Measurements from ENCODE around the gene CYP2A13. TPM values are rescaled to one million over a fixed set of nuclear protein-coding genes. Genes with fewer than 3 reads are reported as not detected.
"Not testable (repeated sequence)": the region's sequence is repeated elsewhere in the genome, so short reads cannot be mapped to it uniquely, and the experiment has no call there.

Gene CYP2A13
- total and polyA plus RNA-seq, 12 donors = not detected

DNA sequence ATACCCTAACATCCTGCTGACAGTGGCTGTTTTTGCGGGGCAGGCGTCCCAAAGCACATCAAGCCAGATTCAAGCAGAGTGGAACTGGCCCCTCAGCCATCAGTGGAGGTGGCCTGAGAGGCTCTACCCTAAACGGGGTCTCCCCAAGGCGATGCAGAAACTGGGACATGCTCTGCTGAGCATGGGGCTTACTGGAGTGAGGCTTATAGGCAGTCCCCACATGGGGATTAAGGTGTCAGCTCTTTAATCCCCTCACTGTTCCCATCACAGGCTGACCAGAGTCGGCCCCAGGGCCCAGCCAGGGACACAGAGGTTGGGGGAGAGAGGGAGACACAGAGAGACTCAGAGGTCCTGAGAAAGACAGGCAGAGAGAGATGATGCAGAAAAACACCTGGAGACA, 42.9 kb downstream of the CYP2A13 start:
- intact Hi-C loops (cut with DNase I) = loop anchor here in 1 of 10 donors (5.0 kb wide), 1 partner anchor 319 kb away; no protein-coding TSS in a partner anchor
- H3K9me3 ChIP-seq = no peaks in the 10 kb centered on the region
- H3K27me3 ChIP-seq = peaks cover 0 to 6% (median 0%) of the 10 kb centered on the region in 7 donors
- H3K27ac ChIP-seq = no peak overlapping the region
- whole genome bisulfite sequencing, 2 donors = 77 to 80% methylated on average over 5 of the region's 5 CpGs
- ATAC-seq (no peak), DNase-seq (no peak)
- TF ChIP-seq, protein P1, sequence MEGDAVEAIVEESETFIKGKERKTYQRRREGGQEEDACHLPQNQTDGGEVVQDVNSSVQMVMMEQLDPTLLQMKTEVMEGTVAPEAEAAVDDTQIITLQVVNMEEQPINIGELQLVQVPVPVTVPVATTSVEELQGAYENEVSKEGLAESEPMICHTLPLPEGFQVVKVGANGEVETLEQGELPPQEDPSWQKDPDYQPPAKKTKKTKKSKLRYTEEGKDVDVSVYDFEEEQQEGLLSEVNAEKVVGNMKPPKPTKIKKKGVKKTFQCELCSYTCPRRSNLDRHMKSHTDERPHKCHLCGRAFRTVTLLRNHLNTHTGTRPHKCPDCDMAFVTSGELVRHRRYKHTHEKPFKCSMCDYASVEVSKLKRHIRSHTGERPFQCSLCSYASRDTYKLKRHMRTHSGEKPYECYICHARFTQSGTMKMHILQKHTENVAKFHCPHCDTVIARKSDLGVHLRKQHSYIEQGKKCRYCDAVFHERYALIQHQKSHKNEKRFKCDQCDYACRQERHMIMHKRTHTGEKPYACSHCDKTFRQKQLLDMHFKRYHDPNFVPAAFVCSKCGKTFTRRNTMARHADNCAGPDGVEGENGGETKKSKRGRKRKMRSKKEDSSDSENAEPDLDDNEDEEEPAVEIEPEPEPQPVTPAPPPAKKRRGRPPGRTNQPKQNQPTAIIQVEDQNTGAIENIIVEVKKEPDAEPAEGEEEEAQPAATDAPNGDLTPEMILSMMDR (IDR thresholded peaks at IDR 0.05) = no peak
- H3K4me3 ChIP-seq = no peak overlapping the region
- H3K36me3 ChIP-seq = no peaks in the 10 kb centered on the region
- H3K4me1 ChIP-seq = peaks cover 0 to 15% (median 5%) of the 10 kb centered on the region in 9 donors

DNA sequence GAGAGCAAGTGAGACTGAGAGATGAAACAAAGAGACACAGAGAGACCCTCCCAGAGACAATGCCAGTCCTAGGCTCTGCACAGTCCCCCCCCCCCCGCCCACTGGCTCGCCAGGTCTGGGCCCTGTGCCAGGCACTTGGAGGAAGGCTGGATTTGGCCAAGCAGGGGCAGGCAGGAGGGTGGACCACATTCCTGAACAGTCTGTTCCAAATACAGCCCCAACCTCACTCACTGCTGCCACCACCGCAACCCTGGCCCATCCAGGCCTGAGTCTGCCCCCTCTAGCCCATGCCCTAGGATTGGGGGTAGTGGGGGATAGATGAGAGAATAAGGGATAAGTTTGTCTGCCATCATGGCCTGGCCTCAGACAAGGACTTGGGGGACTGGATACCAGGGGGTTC, 45.0 kb downstream of the CYP2A13 start:
- no peak for DNase-seq
- 35% methylated on average over 2 to 3 of the region's 3 CpGs for WGBS, 2 donors
- Histone ChIP-seq H3K27ac (no peak overlapping the region), H3K4me3 (no peak overlapping the region), H3K27me3 (peaks cover 0 to 8% (median 0%) of the 10 kb centered on the region in 7 donors), H3K36me3 (no peaks in the 10 kb centered on the region), H3K4me1 (peaks cover 0 to 8% (median 0%) of the 10 kb centered on the region in 9 donors), H3K9me3 (no peaks in the 10 kb centered on the region)
- TF ChIP-seq, protein P1 (IDR thresholded peaks at IDR 0.05) = no peak
- intact Hi-C loops (cut with DNase I) = loop anchor here in 1 of 10 donors (5.0 kb wide), 1 partner anchor 321 kb away; no protein-coding TSS in a partner anchor
- ATAC-seq = peak in 2 of 8 donors; percentile 16 to 29

DNA sequence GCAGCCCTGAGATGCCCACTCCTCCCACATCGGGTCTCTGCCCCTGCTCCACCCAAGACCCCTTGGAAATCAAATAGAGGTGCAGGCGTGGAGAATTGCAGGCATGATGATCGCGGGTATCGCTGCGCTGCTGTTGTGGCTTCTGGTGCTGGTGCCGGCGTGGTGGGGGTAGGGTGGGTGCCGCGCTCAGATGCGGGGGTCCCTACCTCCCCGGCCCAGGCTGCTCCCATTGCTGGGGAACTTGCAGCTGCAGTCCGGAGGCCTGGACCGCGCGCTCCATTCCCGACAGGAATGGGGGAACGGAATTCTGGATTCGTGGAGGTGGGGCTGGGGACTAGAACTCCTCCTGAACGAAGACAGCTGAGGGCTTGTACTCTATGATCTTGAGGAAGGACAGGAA, 46.4 kb downstream of the CYP2A13 start:
- DNase-seq (no peak), ATAC-seq (no peak)
- no peak overlapping the region for H3K27ac ChIP-seq
- H3K4me1 ChIP-seq = peaks cover 0 to 7% (median 0%) of the 10 kb centered on the region in 9 donors
- no peak overlapping the region for H3K4me3 ChIP-seq
- 78 to 83% methylated on average over 20 of the region's 20 CpGs for WGBS, 2 donors
- peaks cover 0 to 8% (median 0%) of the 10 kb centered on the region in 7 donors for H3K27me3 ChIP-seq
- H3K9me3 ChIP-seq = no peaks in the 10 kb centered on the region
- intact Hi-C loops (cut with DNase I) = loop anchor here in 1 of 10 donors (5.0 kb wide), 1 partner anchor 322 kb away; no protein-coding TSS in a partner anchor
- TF ChIP-seq, protein P1 (IDR thresholded peaks at IDR 0.05) = no peak
- H3K36me3 ChIP-seq = no peaks in the 10 kb centered on the region

DNA sequence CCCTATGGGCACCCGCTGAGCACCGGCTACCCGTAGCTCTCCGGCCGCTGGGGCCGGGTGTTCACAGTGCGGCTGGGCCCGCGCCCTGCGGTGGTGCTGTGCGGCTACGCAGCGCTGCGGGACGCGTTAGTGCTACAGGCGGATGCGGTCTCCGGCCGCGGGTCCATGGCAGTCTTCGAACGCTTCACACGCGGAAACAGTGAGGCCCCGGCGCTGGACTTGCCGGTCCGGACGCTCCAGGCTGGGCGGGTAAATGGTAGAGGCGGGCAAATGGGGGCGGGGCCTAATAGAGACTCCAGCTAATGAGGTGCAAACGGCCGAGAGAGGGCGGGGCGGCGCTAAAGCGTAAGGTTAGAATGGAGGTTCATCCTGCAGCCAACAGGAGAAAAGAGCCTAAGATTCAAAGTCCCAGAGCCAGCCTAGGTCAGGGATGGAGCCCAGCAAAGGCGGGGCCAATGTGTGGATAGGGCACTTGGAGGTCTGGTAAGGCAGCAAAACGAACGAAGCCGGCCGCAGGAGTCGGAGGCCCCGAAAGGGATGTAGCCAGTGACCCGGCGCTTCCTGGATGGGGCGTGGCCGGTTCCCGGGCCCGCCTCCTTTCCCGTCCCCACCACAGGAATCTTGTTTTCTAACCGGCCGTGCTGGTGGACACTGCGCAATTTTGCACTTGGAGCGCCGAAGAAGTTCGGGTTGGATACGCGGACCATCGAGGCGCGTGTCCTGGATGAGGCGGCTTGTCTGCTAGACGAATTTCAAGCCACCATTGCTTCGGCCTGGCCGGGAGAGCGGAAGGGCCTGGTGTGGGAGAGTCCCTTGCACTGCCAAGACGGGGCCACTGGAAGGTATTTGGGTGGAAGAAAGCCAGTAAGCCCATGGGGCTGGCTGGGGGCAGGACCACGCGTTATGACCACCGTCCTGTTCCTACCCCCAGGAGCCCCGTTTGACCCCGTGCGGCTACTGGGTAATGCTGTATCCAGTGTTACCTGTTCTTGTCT, 47.4 kb downstream of the CYP2A13 start:
- H3K27me3 ChIP-seq; H3K4me1 ChIP-seq; intact Hi-C loops (cut with DNase I); H3K9me3 ChIP-seq; H3K36me3 ChIP-seq: not testable (repeated sequence)
- H3K4me3 ChIP-seq = peak overlapping the region in 9 of 10 donors; percentile 20 to 61 (median 53)
- ATAC-seq = peak; percentile 94 to 98 (median 97)
- peak; percentile 46 to 74 for DNase-seq
- TF ChIP-seq, protein P1 (IDR thresholded peaks at IDR 0.05) = peak in 3 of 9 donors; percentile 11 to 26 (median 25)
- H3K27ac ChIP-seq = peak overlapping the region in 4 of 10 donors; percentile 28 to 75 (median 41)
- 10 to 16% methylated on average over 50 to 59 of the region's 76 CpGs for WGBS, 2 donors
